ENCODE measurements around the gene FGFR1OP2. TPM values are rescaled to one million over a fixed set of nuclear protein-coding genes. Genes with fewer than 3 reads are reported as not detected.

Gene FGFR1OP2
- total RNA-seq, 1 experiment from 2014 or later: 40.6 TPM

- CTCF ChIA-PET: interaction anchor here (0.8 to 1.4 kb wide), 3 partner anchors 19 to 95 kb away, joined by 3 to 4 read pairs (median 4); partner anchors contain the start of genes ITPR2 and TM7SF3
- Mint-ChIP-seq H3K27me3 (ENCODE audit: insufficient read depth, unreplicated experiment) (no peaks in the 10 kb centered on the region), H3K9me3 (ENCODE audit: unreplicated experiment) (no peaks in the 10 kb centered on the region), H3K27ac (ENCODE audit: low read depth, unreplicated experiment) (peak overlapping the region; percentile 39), H3K36me3 (ENCODE audit: insufficient read depth, unreplicated experiment) (peaks cover 75% of the 10 kb centered on the region), H3K4me1 (ENCODE audit: insufficient read depth, unreplicated experiment) (peaks cover 11% of the 10 kb centered on the region), H3K4me3 (ENCODE audit: unreplicated experiment) (no peak overlapping the region)
- POLR2A ChIA-PET: interaction anchor here (0.6 to 1.4 kb wide), 4 partner anchors 9 to 454 kb away, joined by 3 to 4 read pairs (median 4); no protein-coding TSS in a partner anchor
- DNase-seq (ENCODE audit: unreplicated experiment): no peak
- intact Hi-C loops (cut with micrococcal nuclease): no loop called here
- BruUV-seq (replicated peaks): no TSS peak
- no peak for TF ChIP-seq CTCF (IDR thresholded peaks at IDR 0.05; ENCODE audit: unreplicated experiment)
These were observed 19.7 kb upstream of the FGFR1OP2 start for GRCh38 chr12:26918321-26919215.

- H3K9me3 Mint-ChIP-seq (ENCODE audit: unreplicated experiment): no peaks in the 10 kb centered on the region
- peak overlapping the region; percentile 39 for H3K27ac Mint-ChIP-seq (ENCODE audit: low read depth, unreplicated experiment)
- no peak for DNase-seq (ENCODE audit: unreplicated experiment)
- TF ChIP-seq CTCF (IDR thresholded peaks at IDR 0.05; ENCODE audit: unreplicated experiment): no peak
- ChIA-PET CTCF (interaction anchor here (0.6 to 1.4 kb wide), 4 partner anchors 15 to 94 kb away, joined by 3 to 4 read pairs (median 4); partner anchors contain the start of genes ITPR2 and TM7SF3), POLR2A (interaction anchor here (1.0 to 1.4 kb wide), 3 partner anchors 9 to 18 kb away, joined by 3 to 4 read pairs (median 4); no protein-coding TSS in a partner anchor)
- intact Hi-C loops (cut with micrococcal nuclease): no loop called here
- H3K27me3 Mint-ChIP-seq (ENCODE audit: insufficient read depth, unreplicated experiment): no peaks in the 10 kb centered on the region
- H3K36me3 Mint-ChIP-seq (ENCODE audit: insufficient read depth, unreplicated experiment): peaks cover 76% of the 10 kb centered on the region
- no TSS peak for BruUV-seq (replicated peaks)
- peaks cover 11% of the 10 kb centered on the region for H3K4me1 Mint-ChIP-seq (ENCODE audit: insufficient read depth, unreplicated experiment)
- H3K4me3 Mint-ChIP-seq (ENCODE audit: unreplicated experiment): no peak overlapping the region
These were observed 19.1 kb upstream of the FGFR1OP2 start for GRCh38 chr12:26919216-26919555.

GRCh38 chr12:26921886-26922285 lies 16.4 kb upstream of the FGFR1OP2 start:
- POLR2A ChIA-PET: no interaction called here
- Mint-ChIP-seq H3K36me3 (ENCODE audit: insufficient read depth, unreplicated experiment) (peaks cover 78% of the 10 kb centered on the region), H3K4me3 (ENCODE audit: unreplicated experiment) (no peak overlapping the region), H3K9me3 (ENCODE audit: unreplicated experiment) (no peaks in the 10 kb centered on the region), H3K27ac (ENCODE audit: low read depth, unreplicated experiment) (no peak overlapping the region), H3K27me3 (ENCODE audit: insufficient read depth, unreplicated experiment) (no peaks in the 10 kb centered on the region), H3K4me1 (ENCODE audit: insufficient read depth, unreplicated experiment) (peaks cover 11% of the 10 kb centered on the region)
- intact Hi-C loops (cut with micrococcal nuclease): no loop called here
- no peak for DNase-seq (ENCODE audit: unreplicated experiment)
- CTCF ChIA-PET: no interaction called here
- no TSS peak for BruUV-seq (replicated peaks)
- TF ChIP-seq CTCF (IDR thresholded peaks at IDR 0.05; ENCODE audit: unreplicated experiment): no peak

GRCh38 chr12:26928661-26929060 lies 9.6 kb upstream of the FGFR1OP2 start:
- Mint-ChIP-seq H3K4me3 (ENCODE audit: unreplicated experiment) (no peak overlapping the region), H3K27ac (ENCODE audit: low read depth, unreplicated experiment) (no peak overlapping the region), H3K9me3 (ENCODE audit: unreplicated experiment) (peaks cover 7% of the 10 kb centered on the region), H3K27me3 (ENCODE audit: insufficient read depth, unreplicated experiment) (no peaks in the 10 kb centered on the region), H3K4me1 (ENCODE audit: insufficient read depth, unreplicated experiment) (peaks cover 14% of the 10 kb centered on the region), H3K36me3 (ENCODE audit: insufficient read depth, unreplicated experiment) (peaks cover 70% of the 10 kb centered on the region)
- intact Hi-C loops (cut with micrococcal nuclease): no loop called here
- ChIA-PET CTCF (interaction anchor here (0.6 kb wide), 1 partner anchor 64 kb away, joined by 4 read pairs; no protein-coding TSS in a partner anchor), POLR2A (interaction anchor here (1.6 kb wide), 1 partner anchor 10 kb away, joined by 4 read pairs; no protein-coding TSS in a partner anchor)
- BruUV-seq (replicated peaks): no TSS peak
- no peak for DNase-seq (ENCODE audit: unreplicated experiment)
- TF ChIP-seq CTCF (IDR thresholded peaks at IDR 0.05; ENCODE audit: unreplicated experiment): no peak
